ENCODE data around the gene CLEC18A. TPM values are rescaled to one million over a fixed set of nuclear protein-coding genes. Genes with fewer than 3 reads are reported as not detected.

CLEC18A gene
- total RNA-seq, 1 donor from 2014 or later = 0.82 TPM

Other genes starting within 250 kb of the CLEC18A start
- gene NQO1, start 224.8 kb upstream of the CLEC18A start, total RNA-seq = 36.6 and 42.4 TPM in 2 replicates
- 64.4 and 64.6 TPM in 2 replicates for gene NOB1, start 196.4 kb upstream of the CLEC18A start, total RNA-seq
- 70.3 and 73.2 TPM in 2 replicates for gene WWP2, start 189.0 kb upstream of the CLEC18A start, total RNA-seq
- 39.0 and 39.4 TPM in 2 replicates for gene PDPR, start 163.0 kb downstream of the CLEC18A start, total RNA-seq
- gene CLEC18C, start 222.5 kb downstream of the CLEC18A start, total RNA-seq = 0.16 and 0.50 TPM in 2 replicates

Data from T-helper 2 cell treated with Interferon-gamma antibody and Interleukin-4, amounts not matched to agents 100 ng/mL and 5 ng/mL, for 36 hours (primary cell).